DOHH2 (cell line): ENCODE measurements around the gene CNKSR3.
"Not testable (repeated sequence)": the region's sequence is repeated elsewhere in the genome, so short reads cannot be mapped to it uniquely, and the experiment has no call there.

ENCODE experiments used
- H3F3A ChIP-seq: fragments of 200-600 bp; sonication (generic), shearing (Covaris generic); 2 replicates; pipeline ENCODE4 v1.6.0; 2016; ENCODE audit warnings: antibody characterized with exemption, mild to moderate bottlenecking; ENCODE audit not compliant: control insufficient read depth, insufficient read depth
- H3K27ac ChIP-seq: fragments of 200-600 bp; sonication (generic); 2 replicates; pipeline ENCODE4 v1.5.1; 2014; ENCODE audit warnings: low read depth, mild to moderate bottlenecking, low read length, moderate library complexity
- H3K27me3 ChIP-seq: fragments of 200-600 bp; sonication (generic); 2 replicates; pipeline ENCODE4 v1.6.1; 2014; ENCODE audit warnings: mild to moderate bottlenecking, low read length, mixed read lengths; ENCODE audit not compliant: control insufficient read depth
- H3K36me3 ChIP-seq: fragments of 200-600 bp; sonication (generic); 2 replicates; pipeline ENCODE4 v1.6.1; 2014; ENCODE audit warnings: mild to moderate bottlenecking, low read length, moderate library complexity, mixed read lengths; ENCODE audit not compliant: control insufficient read depth
- H3K4me1 ChIP-seq: fragments of 200-600 bp; sonication (generic); 2 replicates; pipeline ENCODE4 v1.6.1; 2014; ENCODE audit warnings: mild to moderate bottlenecking, low read length, mixed read lengths; ENCODE audit not compliant: control insufficient read depth
- H3K4me2 ChIP-seq: fragments of 200-600 bp; sonication (generic); 2 replicates; pipeline ENCODE4 v1.6.0; 2014; ENCODE audit warnings: mild to moderate bottlenecking, low read length, moderate library complexity
- H3K4me3 ChIP-seq: fragments of 200-600 bp; sonication (generic); 2 replicates; pipeline ENCODE4 v1.5.1; 2014; ENCODE audit warnings: mild to moderate bottlenecking, low read length, mixed read lengths
- H3K79me2 ChIP-seq: fragments of 200-600 bp; sonication (generic); 2 replicates; pipeline ENCODE4 v1.6.1; 2014; ENCODE audit warnings: mild to moderate bottlenecking, low read length, mixed read lengths; ENCODE audit not compliant: control insufficient read depth
- H3K9me2 ChIP-seq: fragments of 200-600 bp; sonication (generic); replicated peaks from 2 replicates; pipeline ENCODE4 v1.6.1; 2014; ENCODE audit warnings: mild to moderate bottlenecking, low read length, mixed read lengths; ENCODE audit not compliant: control insufficient read depth
- H3K9me3 ChIP-seq: fragments of 200-600 bp; sonication (generic); 2 replicates; pipeline ENCODE4 v1.6.1; 2014; ENCODE audit warnings: antibody characterized with exemption, low read length, mixed read lengths; ENCODE audit not compliant: control insufficient read depth, insufficient read depth
- H4K20me1 ChIP-seq: fragments of 200-600 bp; sonication (generic); 2 replicates; pipeline ENCODE4 v1.6.0; 2014; ENCODE audit warnings: low read depth, mild to moderate bottlenecking, antibody characterized with exemption, low read length, moderate library complexity; ENCODE audit not compliant: control insufficient read depth, insufficient read depth
- EZH2phosphoT487 ChIP-seq: fragments of 200-600 bp; sonication (generic); IDR thresholded peaks from 2 replicates; pipeline ENCODE4 v1.6.1; 2017; ENCODE audit warnings: borderline replicate concordance, mild to moderate bottlenecking, antibody characterized with exemption, low read length, moderate library complexity, mixed read lengths
- TF ChIP-seq, protein P1 (sequence below): fragments of 200-600 bp; sonication (generic); IDR thresholded peaks from one replicate; pipeline ENCODE4 v1.5.1; 2014; ENCODE audit warnings: antibody characterized with exemption, mild to moderate bottlenecking, low read depth, low read length; ENCODE audit not compliant: poor library complexity, severe bottlenecking

CNKSR3 gene

GRCh38 chr6:154515826-154516225, 5.3 kb upstream of the CNKSR3 start:
- H3F3A ChIP-seq: no peaks in the 10 kb centered on the region
- H3K27me3 ChIP-seq: no peaks in the 10 kb centered on the region
- H3K27ac ChIP-seq: no peak overlapping the region
- H3K4me2 ChIP-seq: no peak overlapping the region
- no peaks in the 10 kb centered on the region for H3K9me3 ChIP-seq
- no peaks in the 10 kb centered on the region for H3K9me2 ChIP-seq
- no peak for TF ChIP-seq EZH2phosphoT487
- TF ChIP-seq, protein P1, sequence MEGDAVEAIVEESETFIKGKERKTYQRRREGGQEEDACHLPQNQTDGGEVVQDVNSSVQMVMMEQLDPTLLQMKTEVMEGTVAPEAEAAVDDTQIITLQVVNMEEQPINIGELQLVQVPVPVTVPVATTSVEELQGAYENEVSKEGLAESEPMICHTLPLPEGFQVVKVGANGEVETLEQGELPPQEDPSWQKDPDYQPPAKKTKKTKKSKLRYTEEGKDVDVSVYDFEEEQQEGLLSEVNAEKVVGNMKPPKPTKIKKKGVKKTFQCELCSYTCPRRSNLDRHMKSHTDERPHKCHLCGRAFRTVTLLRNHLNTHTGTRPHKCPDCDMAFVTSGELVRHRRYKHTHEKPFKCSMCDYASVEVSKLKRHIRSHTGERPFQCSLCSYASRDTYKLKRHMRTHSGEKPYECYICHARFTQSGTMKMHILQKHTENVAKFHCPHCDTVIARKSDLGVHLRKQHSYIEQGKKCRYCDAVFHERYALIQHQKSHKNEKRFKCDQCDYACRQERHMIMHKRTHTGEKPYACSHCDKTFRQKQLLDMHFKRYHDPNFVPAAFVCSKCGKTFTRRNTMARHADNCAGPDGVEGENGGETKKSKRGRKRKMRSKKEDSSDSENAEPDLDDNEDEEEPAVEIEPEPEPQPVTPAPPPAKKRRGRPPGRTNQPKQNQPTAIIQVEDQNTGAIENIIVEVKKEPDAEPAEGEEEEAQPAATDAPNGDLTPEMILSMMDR: no peak
- H3K4me3 ChIP-seq: no peak overlapping the region
- H4K20me1 ChIP-seq: no peaks in the 10 kb centered on the region
- no peaks in the 10 kb centered on the region for H3K36me3 ChIP-seq
- H3K4me1 ChIP-seq: no peaks in the 10 kb centered on the region
- H3K79me2 ChIP-seq: no peaks in the 10 kb centered on the region

DNA sequence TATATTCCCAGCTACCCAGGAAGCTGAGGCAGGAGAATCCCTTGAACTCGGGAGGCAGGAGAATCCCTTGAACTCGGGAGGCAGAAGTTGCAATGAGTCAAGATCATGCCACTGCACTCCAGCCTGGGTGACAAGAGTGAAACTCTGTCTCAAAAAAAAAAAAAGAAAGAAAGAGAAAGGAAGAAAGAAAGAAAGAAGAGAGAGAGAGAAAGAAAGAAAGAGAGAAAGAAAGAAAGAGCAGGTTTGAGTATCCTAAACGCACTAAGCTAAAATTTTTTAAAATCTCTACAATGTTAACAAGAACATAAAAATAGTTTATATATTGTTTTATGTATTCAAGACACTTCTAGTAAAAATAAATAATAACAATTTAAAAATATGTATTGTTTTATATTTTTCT, 4.6 kb upstream of the CNKSR3 start:
- not testable (repeated sequence) for H3K9me2 ChIP-seq, H3K27me3 ChIP-seq, H3K36me3 ChIP-seq

DNA sequence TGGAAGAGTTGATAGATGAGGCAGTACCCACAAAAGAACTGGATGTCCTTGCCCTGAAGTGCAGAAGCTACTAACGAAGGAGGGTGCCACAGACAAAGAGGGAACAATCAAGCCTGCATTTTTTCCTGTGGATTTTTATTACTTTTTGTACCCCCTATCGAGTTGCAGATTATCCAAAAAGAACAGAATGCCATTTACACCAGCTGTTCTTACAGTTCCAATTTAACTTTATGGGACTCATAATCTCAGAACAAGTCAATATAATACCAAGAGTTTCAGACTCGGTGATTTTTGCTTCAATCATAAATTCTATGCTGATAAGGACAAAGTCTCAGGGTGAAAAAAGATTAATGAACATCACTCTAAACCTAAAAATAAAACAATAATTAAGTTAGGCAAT, 4.0 kb upstream of the CNKSR3 start:
- TF ChIP-seq EZH2phosphoT487: no peak
- TF ChIP-seq, protein P1: no peak
- no peaks in the 10 kb centered on the region for H3K79me2 ChIP-seq
- no peaks in the 10 kb centered on the region for H3K27me3 ChIP-seq
- no peak overlapping the region for H3K4me2 ChIP-seq
- no peak overlapping the region for H3K4me3 ChIP-seq
- H3K36me3 ChIP-seq: no peaks in the 10 kb centered on the region
- H3K27ac ChIP-seq: no peak overlapping the region
- no peaks in the 10 kb centered on the region for H3K4me1 ChIP-seq
- H3K9me2 ChIP-seq: no peaks in the 10 kb centered on the region
- no peaks in the 10 kb centered on the region for H4K20me1 ChIP-seq
- no peaks in the 10 kb centered on the region for H3F3A ChIP-seq
- peaks cover 4% of the 10 kb centered on the region; the same call in 1 of the 2 replicates for H3K9me3 ChIP-seq

More for the DNA sequence above, 4.6 kb upstream of the CNKSR3 start:
- not testable (repeated sequence) for H3F3A ChIP-seq, H4K20me1 ChIP-seq, H3K4me2 ChIP-seq, H3K27ac ChIP-seq, H3K79me2 ChIP-seq, H3K4me1 ChIP-seq, H3K9me3 ChIP-seq, H3K4me3 ChIP-seq

DNA sequence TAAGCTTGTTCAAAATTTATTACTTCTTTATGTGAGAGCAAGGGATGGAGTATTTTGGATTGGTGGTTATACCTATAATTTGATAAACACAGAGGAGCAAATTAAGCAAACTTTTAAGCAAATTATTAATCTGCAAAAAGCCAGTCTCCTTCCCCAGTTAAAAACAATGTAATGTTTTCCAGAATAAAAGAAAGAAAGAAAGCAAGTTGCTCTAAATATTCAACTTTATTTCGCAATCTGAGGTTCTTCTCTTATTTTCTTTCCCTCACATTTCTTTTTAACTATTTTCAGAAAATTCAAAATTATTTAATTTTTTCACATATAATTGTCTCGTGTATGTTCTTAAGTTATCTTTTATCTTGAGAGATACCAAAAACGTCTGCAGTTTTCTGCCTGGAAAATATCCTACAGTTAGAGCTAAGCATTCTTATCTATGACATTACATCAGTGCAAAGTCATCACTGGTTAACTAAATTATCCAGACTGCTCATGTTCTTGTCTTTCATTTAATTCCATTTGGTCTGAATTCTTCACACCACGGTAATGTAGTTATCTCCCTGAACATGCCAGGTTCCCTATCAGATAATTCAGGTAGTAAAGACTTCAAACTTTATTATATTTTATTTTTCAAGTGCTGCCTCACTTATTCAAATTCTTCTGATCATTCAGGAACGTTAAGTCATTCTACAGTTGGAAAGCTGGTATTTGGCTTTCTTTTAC, 3.3 kb upstream of the CNKSR3 start:
- Histone ChIP-seq H3K27ac (no peak overlapping the region), H3K4me2 (no peak overlapping the region), H3K4me3 (no peak overlapping the region), H4K20me1 (no peaks in the 10 kb centered on the region), H3F3A (no peaks in the 10 kb centered on the region), H3K4me1 (no peaks in the 10 kb centered on the region), H3K9me3 (peaks cover 4% of the 10 kb centered on the region; the same call in 1 of the 2 replicates), H3K79me2 (no peaks in the 10 kb centered on the region), H3K9me2 (no peaks in the 10 kb centered on the region), H3K27me3 (no peaks in the 10 kb centered on the region), H3K36me3 (no peaks in the 10 kb centered on the region)
- TF ChIP-seq, protein P1: no peak
- no peak for TF ChIP-seq EZH2phosphoT487
